ENCODE measurements around the gene ELAVL4.

- no peak for TF ChIP-seq POLR2AphosphoS5 (IDR thresholded peaks at IDR 0.05)
- TF ChIP-seq CTCF (IDR thresholded peaks at IDR 0.05), result no peak
- TF ChIP-seq POLR2A (IDR thresholded peaks at IDR 0.05), result no peak
- TF ChIP-seq EP300 (IDR thresholded peaks at IDR 0.05), result no peak
Measured at GRCh38 chr1:50172299-50172698, 63.6 kb downstream of the ELAVL4 start.

Data from upper lobe of left lung (tissue), 4 donors.